Measurements from ENCODE around the gene TRPV2. TPM values are rescaled to one million over a fixed set of nuclear protein-coding genes. Genes with fewer than 3 reads are reported as not detected.

TRPV2 gene
- polyA plus RNA-seq, 1 donor from 2014 or later = 73.6 TPM

DNA sequence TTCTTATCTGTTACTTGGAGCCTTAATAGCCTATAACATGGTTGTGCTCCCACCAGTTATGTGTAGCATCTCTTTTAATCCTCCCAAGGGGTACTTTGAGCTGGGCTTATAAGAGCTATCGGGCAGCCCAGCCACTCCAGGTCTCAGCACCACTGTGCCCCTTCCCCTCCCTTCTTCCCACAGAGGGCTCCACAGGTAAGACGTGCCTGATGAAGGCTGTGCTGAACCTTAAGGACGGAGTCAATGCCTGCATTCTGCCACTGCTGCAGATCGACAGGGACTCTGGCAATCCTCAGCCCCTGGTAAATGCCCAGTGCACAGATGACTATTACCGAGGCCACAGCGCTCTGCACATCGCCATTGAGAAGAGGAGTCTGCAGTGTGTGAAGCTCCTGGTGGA lies 7.0 kb downstream of the TRPV2 start:
- Mint-ChIP-seq H3K4me3 (peak overlapping the region in 1 of 4 donors; percentile 14), H3K27ac (no peak overlapping the region), H3K36me3 (peaks cover 4% of the 10 kb centered on the region), H3K9me3 (no peaks in the 10 kb centered on the region), H3K27me3 (no peaks in the 10 kb centered on the region), H3K4me1 (peaks cover 7 to 15% (median 13%) of the 10 kb centered on the region in 3 donors)

- H3K27me3 Mint-ChIP-seq = no peaks in the 10 kb centered on the region
- H3K9me3 Mint-ChIP-seq = no peaks in the 10 kb centered on the region
- no peak overlapping the region for H3K27ac Mint-ChIP-seq
These were observed 8.0 kb downstream of the TRPV2 start for GRCh38 chr17:16423226-16423872.

GRCh38 chr17:16425202-16425601 lies 9.8 kb downstream of the TRPV2 start:
- no peak overlapping the region for H3K4me3 Mint-ChIP-seq
- no peaks in the 10 kb centered on the region for H3K36me3 Mint-ChIP-seq
- H3K27me3 Mint-ChIP-seq = no peaks in the 10 kb centered on the region
- H3K4me1 Mint-ChIP-seq = peaks cover 0 to 4% (median 0%) of the 10 kb centered on the region in 3 donors
- no peak overlapping the region for H3K27ac Mint-ChIP-seq
- H3K9me3 Mint-ChIP-seq = no peaks in the 10 kb centered on the region

More at GRCh38 chr17:16423226-16423872, 8.0 kb downstream of the TRPV2 start:
- Mint-ChIP-seq H3K36me3 (peaks cover 4% of the 10 kb centered on the region), H3K4me1 (peaks cover 7 to 13% (median 12%) of the 10 kb centered on the region in 3 donors), H3K4me3 (peak overlapping the region in 1 of 4 donors; percentile 14)

DNA sequence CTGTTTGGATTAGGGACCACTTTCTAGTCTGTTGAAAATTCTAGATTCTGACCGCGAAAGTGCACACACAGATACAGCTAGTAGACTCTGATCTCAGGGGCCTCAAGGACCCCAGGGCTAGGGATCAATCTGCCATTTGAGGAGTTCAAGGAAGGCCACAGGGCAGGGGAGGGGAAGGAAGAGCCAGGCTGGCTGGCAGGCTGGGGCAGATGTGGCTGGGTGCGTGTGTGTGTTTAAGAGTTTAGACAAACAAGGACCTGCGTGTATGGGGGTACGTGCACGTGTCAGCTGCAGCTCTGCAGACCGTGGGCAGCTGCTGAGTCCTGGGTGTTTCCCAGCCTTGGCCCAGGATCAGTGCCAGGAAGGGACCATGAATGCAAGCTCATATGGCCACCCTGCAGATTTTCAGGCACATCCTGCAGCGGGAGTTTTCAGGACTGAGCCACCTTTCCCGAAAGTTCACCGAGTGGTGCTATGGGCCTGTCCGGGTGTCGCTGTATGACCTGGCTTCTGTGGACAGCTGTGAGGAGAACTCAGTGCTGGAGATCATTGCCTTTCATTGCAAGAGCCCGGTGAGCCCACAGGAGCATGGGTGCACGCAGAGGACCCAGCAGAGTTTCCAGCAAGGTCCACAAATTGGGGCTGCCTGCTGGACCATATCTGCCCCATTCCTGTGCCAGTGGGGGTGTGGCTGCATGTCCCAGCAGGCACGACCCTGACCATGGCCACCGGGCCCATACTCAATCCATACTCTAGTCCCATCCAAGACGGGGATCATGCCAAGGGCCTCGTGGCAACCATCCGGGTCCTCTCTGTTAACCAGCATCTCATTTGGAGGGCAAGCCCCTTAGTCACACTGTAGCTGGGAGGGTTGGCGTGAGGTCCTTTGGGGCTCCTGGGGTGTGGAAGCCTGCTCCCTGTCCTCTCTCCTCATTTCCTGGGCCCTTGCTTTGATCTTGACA lies 10.6 kb downstream of the TRPV2 start:
- H3K9me3 Mint-ChIP-seq = no peaks in the 10 kb centered on the region
- H3K4me1 Mint-ChIP-seq = peaks cover 0 to 2% (median 0%) of the 10 kb centered on the region in 3 donors
- no peaks in the 10 kb centered on the region for H3K27me3 Mint-ChIP-seq
- no peak overlapping the region for H3K27ac Mint-ChIP-seq
- peaks cover 2% of the 10 kb centered on the region for H3K36me3 Mint-ChIP-seq
- no peak overlapping the region for H3K4me3 Mint-ChIP-seq

- Mint-ChIP-seq H3K4me1 (peaks cover 0 to 2% (median 0%) of the 10 kb centered on the region in 3 donors), H3K27ac (no peak overlapping the region), H3K4me3 (no peak overlapping the region), H3K27me3 (no peaks in the 10 kb centered on the region), H3K9me3 (no peaks in the 10 kb centered on the region), H3K36me3 (peaks cover 2% of the 10 kb centered on the region)
These were observed 11.6 kb downstream of the TRPV2 start for GRCh38 chr17:16427020-16427419.

DNA sequence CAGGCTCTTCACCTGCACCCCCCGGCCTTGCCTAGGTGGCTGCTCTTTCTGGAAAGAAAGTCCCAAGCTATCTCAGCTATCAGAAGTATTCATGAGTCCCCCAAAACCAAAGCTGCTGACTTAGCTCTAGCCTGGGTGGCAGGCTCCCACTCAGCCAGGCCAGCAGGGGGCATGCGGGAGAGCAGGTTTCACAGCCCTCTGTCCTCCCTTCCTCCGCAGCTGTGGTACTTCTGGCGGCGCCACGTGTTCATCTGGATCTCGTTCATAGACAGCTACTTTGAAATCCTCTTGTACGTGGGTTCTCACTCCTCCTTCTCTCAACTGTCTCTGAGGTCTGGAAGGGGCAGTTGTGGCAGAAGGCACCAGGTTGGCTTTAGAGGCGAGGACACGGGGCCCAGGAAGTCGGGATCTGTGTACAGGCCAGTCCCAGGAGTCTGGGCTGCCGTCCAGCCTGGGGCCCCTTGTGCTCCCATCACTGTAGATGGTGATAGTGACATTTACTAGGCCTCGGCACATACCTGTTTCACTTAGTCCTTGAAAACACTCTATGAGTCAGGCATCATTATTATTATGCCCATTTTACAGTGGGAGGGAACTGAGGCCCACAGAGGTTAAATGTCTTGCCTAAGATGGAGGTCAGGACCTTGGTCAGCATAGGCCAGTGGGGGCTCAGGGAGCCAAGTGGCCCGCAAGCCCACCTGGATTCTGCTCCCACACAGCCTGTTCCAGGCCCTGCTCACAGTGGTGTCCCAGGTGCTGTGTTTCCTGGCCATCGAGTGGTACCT lies 12.9 kb downstream of the TRPV2 start:
- Mint-ChIP-seq H3K27me3 (no peaks in the 10 kb centered on the region), H3K27ac (peak overlapping the region in 1 of 3 donors; percentile 46), H3K4me3 (no peak overlapping the region), H3K9me3 (no peaks in the 10 kb centered on the region), H3K36me3 (peaks cover 3% of the 10 kb centered on the region), H3K4me1 (peaks cover 0 to 2% (median 0%) of the 10 kb centered on the region in 3 donors)

DNA sequence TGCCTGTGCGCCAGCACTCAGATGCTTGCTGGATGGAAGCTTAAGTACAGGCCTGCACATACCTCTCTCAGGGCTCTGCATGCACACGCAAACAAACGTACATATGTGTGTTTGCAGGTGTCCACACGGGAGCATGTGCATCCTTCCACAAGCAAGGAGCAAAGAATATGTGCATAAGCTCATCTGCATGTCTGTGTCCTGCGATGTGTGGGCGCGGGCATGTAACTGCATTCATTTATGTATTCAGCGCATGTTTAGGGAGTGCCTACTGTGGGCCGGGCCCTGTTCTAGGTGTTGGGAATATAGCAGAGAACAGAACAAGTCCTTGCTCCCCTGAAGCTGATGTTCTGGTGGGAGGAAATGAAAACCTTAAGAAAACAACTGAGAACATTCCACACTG lies 13.7 kb downstream of the TRPV2 start:
- Mint-ChIP-seq H3K27ac (no peak overlapping the region), H3K4me1 (peaks cover 0 to 2% (median 0%) of the 10 kb centered on the region in 3 donors), H3K36me3 (peaks cover 3% of the 10 kb centered on the region), H3K27me3 (no peaks in the 10 kb centered on the region), H3K4me3 (no peak overlapping the region), H3K9me3 (no peaks in the 10 kb centered on the region)

- Mint-ChIP-seq H3K36me3 (peaks cover 3% of the 10 kb centered on the region), H3K4me1 (peaks cover 0 to 2% (median 2%) of the 10 kb centered on the region in 3 donors), H3K9me3 (no peaks in the 10 kb centered on the region), H3K27ac (no peak overlapping the region), H3K4me3 (no peak overlapping the region), H3K27me3 (no peaks in the 10 kb centered on the region)
These were observed 15.3 kb downstream of the TRPV2 start for GRCh38 chr17:16430650-16431049.

DNA sequence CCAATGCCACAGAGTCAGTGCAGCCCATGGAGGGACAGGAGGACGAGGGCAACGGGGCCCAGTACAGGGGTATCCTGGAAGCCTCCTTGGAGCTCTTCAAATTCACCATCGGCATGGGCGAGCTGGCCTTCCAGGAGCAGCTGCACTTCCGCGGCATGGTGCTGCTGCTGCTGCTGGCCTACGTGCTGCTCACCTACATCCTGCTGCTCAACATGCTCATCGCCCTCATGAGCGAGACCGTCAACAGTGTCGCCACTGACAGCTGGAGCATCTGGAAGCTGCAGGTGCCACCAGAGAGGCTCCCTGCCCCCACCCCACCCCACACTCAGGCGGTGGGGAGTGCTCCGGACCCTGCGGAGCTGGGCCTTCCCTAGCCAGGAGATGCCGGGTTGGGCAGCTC lies 16.6 kb downstream of the TRPV2 start:
- Mint-ChIP-seq H3K9me3 (no peaks in the 10 kb centered on the region), H3K4me1 (peaks cover 0 to 4% (median 3%) of the 10 kb centered on the region in 3 donors), H3K27ac (no peak overlapping the region), H3K27me3 (no peaks in the 10 kb centered on the region), H3K36me3 (peaks cover 3% of the 10 kb centered on the region), H3K4me3 (no peak overlapping the region)

GRCh38 chr17:16433514-16433913 lies 18.1 kb downstream of the TRPV2 start:
- no peaks in the 10 kb centered on the region for H3K9me3 Mint-ChIP-seq
- H3K4me1 Mint-ChIP-seq = peaks cover under 1 to 10% (median 6%) of the 10 kb centered on the region in 3 donors
- H3K4me3 Mint-ChIP-seq = no peak overlapping the region
- H3K27me3 Mint-ChIP-seq = no peaks in the 10 kb centered on the region
- peak overlapping the region in 1 of 3 donors; percentile 15 for H3K27ac Mint-ChIP-seq
- peaks cover 3% of the 10 kb centered on the region for H3K36me3 Mint-ChIP-seq

- H3K27ac Mint-ChIP-seq = peak overlapping the region in 2 of 3 donors; percentile 46 to 76
- no peaks in the 10 kb centered on the region for H3K27me3 Mint-ChIP-seq
- H3K9me3 Mint-ChIP-seq = no peaks in the 10 kb centered on the region
- H3K4me1 Mint-ChIP-seq = peaks cover 5 to 14% (median 9%) of the 10 kb centered on the region in 3 donors
- no peak overlapping the region for H3K4me3 Mint-ChIP-seq
- H3K36me3 Mint-ChIP-seq = peaks cover 3% of the 10 kb centered on the region
These were observed 19.3 kb downstream of the TRPV2 start for GRCh38 chr17:16434662-16435061.

DNA sequence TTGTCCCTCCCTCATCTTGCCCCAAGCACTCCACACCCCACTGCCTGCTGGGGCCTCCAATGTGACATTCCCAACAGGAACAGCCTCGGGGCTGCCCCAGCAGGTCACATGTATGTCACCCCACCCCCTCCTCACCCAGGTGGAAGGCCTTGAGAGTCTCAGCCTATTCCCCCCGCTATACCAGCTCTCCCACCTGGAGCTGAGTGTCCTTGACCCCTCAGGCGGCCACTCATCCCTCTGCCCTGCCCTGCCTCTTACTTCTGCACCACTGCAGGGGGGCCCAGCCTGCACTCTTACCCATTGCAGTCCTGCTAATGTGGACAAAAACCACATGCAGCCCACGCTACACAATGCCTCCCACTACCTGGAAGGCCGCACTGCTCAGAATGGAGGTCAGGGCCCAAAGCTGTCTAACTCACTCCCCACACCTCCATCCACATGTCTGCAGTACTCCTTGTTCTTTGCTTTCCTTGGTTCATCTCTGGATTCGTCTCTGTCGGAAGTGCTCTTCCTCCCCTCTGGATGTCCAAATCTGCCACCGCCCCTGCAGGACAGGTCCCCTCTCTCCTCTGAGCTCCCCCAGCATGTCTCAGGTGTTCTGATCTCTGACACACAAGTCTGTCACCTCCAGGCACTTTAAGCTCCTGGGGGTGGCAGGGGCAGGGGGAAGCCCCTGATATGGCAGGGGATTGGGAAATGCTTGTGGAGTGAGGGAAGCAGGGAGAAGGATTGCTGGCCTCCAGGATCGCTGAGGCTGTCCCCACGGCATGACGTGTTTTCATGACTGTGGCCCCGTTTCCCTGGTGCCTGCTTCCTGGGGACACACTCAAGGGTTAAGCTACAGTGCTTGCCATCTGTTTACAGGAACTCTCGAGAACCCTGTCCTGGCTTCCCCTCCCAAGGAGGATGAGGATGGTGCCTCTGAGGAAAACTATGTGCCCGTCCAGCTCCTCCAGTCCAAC lies 20.8 kb downstream of the TRPV2 start:
- Mint-ChIP-seq H3K4me1 (peaks cover 11 to 27% (median 20%) of the 10 kb centered on the region in 3 donors), H3K36me3 (peaks cover 5% of the 10 kb centered on the region), H3K27me3 (no peaks in the 10 kb centered on the region), H3K4me3 (peak overlapping the region in 1 of 4 donors; percentile 59), H3K9me3 (no peaks in the 10 kb centered on the region), H3K27ac (peak overlapping the region in 2 of 3 donors; percentile 46 to 90)

DNA sequence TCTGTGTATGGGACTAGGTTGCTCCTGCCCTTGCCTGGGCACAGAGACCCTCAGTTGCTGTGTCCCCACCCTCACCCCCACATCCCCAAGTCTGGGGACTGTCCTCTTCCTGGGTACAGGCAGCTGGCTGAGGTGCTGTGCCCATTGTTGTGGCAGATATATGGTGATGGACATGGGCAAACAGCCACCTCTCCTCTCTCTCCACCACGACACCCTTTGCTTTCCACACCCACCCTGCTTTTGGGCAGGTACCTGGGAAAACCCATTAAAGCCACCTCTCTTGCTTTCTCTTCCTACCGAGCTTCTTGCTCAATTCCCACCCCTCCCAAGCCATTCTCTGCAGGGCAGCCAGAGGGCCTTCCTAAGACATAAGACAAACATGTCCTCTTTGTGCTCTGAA lies 21.7 kb downstream of the TRPV2 start:
- H3K36me3 Mint-ChIP-seq = peaks cover 5% of the 10 kb centered on the region
- H3K4me1 Mint-ChIP-seq = peaks cover 11 to 32% (median 22%) of the 10 kb centered on the region in 3 donors
- H3K27me3 Mint-ChIP-seq = no peaks in the 10 kb centered on the region
- no peak overlapping the region for H3K4me3 Mint-ChIP-seq
- no peaks in the 10 kb centered on the region for H3K9me3 Mint-ChIP-seq
- H3K27ac Mint-ChIP-seq = peak overlapping the region in 1 of 3 donors; percentile 64

- Mint-ChIP-seq H3K4me3 (peak overlapping the region; percentile 97 to 100 (median 99)), H3K36me3 (peaks cover 3% of the 10 kb centered on the region), H3K9me3 (no peaks in the 10 kb centered on the region), H3K4me1 (peaks cover 11 to 40% (median 25%) of the 10 kb centered on the region in 3 donors), H3K27me3 (no peaks in the 10 kb centered on the region), H3K27ac (peak overlapping the region; percentile 91 to 97 (median 97))
These were observed 22.8 kb downstream of the TRPV2 start for GRCh38 chr17:16438173-16438556.

Data from IgD-negative memory B cell (primary cell).